MCF 10A (cell line): ENCODE results near the gene TLR4. TPM values are rescaled to one million over a fixed set of nuclear protein-coding genes. Genes with fewer than 3 reads are reported as not detected.

Source experiments
- BruUV-seq: library from RNA; stranded (reverse); fragments of 400-500 nt; replicated peaks from 2 replicates; lab custom pipeline; 2021; lab: Mats Ljungman, UMichigan
- CTCF ChIA-PET: fragments of 300-600 bp; sonication (Branson Sonifier 250); formaldehyde crosslinking; extraction: SDS; loops from one replicate; lab custom pipeline; 2021; ENCODE audit warnings: antibody characterized with exemption, inconsistent platforms; lab: Yijun Ruan, JAX
- POLR2A ChIA-PET: fragments of 300-600, 350-650 bp; sonication (Branson Sonifier 250); formaldehyde crosslinking; extraction: SDS; loops from one replicate; lab custom pipeline; 2020; ENCODE audit warnings: antibody characterized with exemption, inconsistent platforms; lab: Yijun Ruan, JAX
- DNase-seq: peaks from one replicate; pipeline ENCODE4 v3.0.0-alpha.2; 2018; ENCODE audit not compliant: unreplicated experiment
- H3K27ac Mint-ChIP-seq: one replicate; pipeline ENCODE4 v1.8.0; 2022; ENCODE audit warnings: mild to moderate bottlenecking, low read depth, mixed read lengths; ENCODE audit not compliant: unreplicated experiment
- H3K27me3 Mint-ChIP-seq: one replicate; pipeline ENCODE4 v1.8.0; 2022; ENCODE audit warnings: mixed read lengths; ENCODE audit not compliant: insufficient read depth, unreplicated experiment
- H3K36me3 Mint-ChIP-seq: one replicate; pipeline ENCODE4 v1.8.0; 2022; ENCODE audit warnings: mild to moderate bottlenecking, moderate library complexity, mixed read lengths; ENCODE audit not compliant: insufficient read depth, unreplicated experiment
- H3K4me1 Mint-ChIP-seq: one replicate; pipeline ENCODE4 v1.8.0; 2022; ENCODE audit warnings: mixed read lengths; ENCODE audit not compliant: insufficient read depth, unreplicated experiment
- H3K4me3 Mint-ChIP-seq: one replicate; pipeline ENCODE4 v1.8.0; 2022; ENCODE audit warnings: mild to moderate bottlenecking, moderate library complexity, mixed read lengths; ENCODE audit not compliant: unreplicated experiment
- H3K9me3 Mint-ChIP-seq: one replicate; pipeline ENCODE4 v1.8.0; 2022; ENCODE audit warnings: mixed read lengths; ENCODE audit not compliant: unreplicated experiment
- CTCF ChIP-seq: fragments of 200-600 bp; IDR thresholded peaks from one replicate; pipeline ENCODE4 v1.8.0; 2022; ENCODE audit warnings: antibody characterized with exemption, mild to moderate bottlenecking; ENCODE audit not compliant: unreplicated experiment
- intact Hi-C: fragments of 100-400 bp; cut with micrococcal nuclease; formaldehyde crosslinking; loops from 2 replicates; pipeline ENCODE4 v1.14.1; 2022
- total RNA-seq: library from RNA; stranded (reverse); gene quantifications from 2 replicates; pipeline ENCODE4 v1.2.3, GENCODE V29; 2022

The TLR4 gene
- total RNA-seq, 1 experiment from 2014 or later = not detected

- intact Hi-C loops = no loop called here
- ChIA-PET CTCF (no interaction called here), POLR2A (no interaction called here)
- no peaks in the 10 kb centered on the region for H3K27me3 Mint-ChIP-seq
- peaks cover 24% of the 10 kb centered on the region for H3K9me3 Mint-ChIP-seq
- H3K27ac Mint-ChIP-seq = no peak overlapping the region
- H3K4me1 Mint-ChIP-seq = no peaks in the 10 kb centered on the region
- no TSS peak for BruUV-seq
- DNase-seq = no peak
- H3K4me3 Mint-ChIP-seq = no peak overlapping the region
- no peaks in the 10 kb centered on the region for H3K36me3 Mint-ChIP-seq
- TF ChIP-seq CTCF = no peak
Observed at GRCh38 chr9:117739624-117740347, 35.6 kb downstream of the TLR4 start.

GRCh38 chr9:117742131-117742530 is 37.9 kb downstream of the TLR4 start:
- Mint-ChIP-seq H3K4me3 (no peak overlapping the region), H3K4me1 (no peaks in the 10 kb centered on the region), H3K27ac (no peak overlapping the region), H3K9me3 (peaks cover 19% of the 10 kb centered on the region), H3K27me3 (no peaks in the 10 kb centered on the region), H3K36me3 (no peaks in the 10 kb centered on the region)
- intact Hi-C loops = no loop called here
- ChIA-PET CTCF (interaction anchor here (0.9 kb wide), 1 partner anchor 11 kb away, joined by 3 read pairs; no protein-coding TSS in a partner anchor), POLR2A (no interaction called here)
- DNase-seq = no peak
- no TSS peak for BruUV-seq
- TF ChIP-seq CTCF = no peak

DNA sequence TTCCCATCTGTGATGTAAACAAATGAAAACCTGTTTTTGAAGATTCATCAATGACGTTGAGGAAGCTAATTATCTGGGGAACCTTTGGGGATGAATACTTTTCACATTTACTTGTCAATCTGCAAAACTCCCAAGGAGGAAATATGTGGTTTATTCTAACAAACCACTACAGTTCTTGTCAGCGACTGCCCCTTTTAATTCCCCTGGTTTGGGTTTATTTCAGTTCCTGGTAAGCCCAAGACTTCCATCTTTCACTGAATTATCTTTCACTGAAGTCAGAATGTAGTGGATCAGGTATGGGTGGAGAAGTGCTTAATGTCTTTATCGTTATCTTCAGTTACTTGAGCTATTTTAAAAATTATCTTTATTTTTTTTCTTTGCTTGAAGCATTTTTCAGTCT is 40.2 kb downstream of the TLR4 start:
- DNase-seq = no peak
- Mint-ChIP-seq H3K4me3 (no peak overlapping the region), H3K27me3 (no peaks in the 10 kb centered on the region), H3K9me3 (peaks cover 33% of the 10 kb centered on the region), H3K36me3 (no peaks in the 10 kb centered on the region), H3K27ac (no peak overlapping the region), H3K4me1 (no peaks in the 10 kb centered on the region)
- ChIA-PET POLR2A (no interaction called here), CTCF (no interaction called here)
- intact Hi-C loops = no loop called here
- BruUV-seq = no TSS peak
- no peak for TF ChIP-seq CTCF

DNA sequence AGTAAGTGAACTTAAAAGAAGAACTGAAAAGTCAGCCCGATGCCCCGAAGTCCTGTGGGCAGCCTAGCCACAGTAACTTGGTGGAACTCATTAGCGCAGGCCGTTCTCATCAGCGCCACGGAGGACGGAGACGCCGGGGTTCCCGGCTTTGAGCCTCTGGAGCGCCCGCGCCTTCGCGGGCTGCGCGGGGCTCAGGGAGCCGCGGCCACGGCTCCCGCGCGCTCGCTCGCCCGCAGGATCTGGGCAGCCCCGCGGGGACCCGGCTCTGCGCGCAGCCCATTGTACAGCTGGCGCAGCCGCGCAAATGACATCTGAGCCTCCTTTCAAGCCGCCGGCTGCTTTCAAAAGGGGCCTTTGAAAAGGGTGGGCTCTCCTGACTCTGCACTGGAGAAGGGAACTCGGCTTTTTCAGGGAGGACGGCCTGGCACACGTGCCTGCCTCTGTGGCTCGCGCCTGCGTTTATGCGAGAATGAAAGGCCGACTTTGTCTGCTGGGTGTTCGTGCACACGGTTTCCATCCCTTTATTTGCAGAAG is 40.7 kb downstream of the TLR4 start:
- ChIA-PET POLR2A (no interaction called here), CTCF (no interaction called here)
- no peaks in the 10 kb centered on the region for H3K4me1 Mint-ChIP-seq
- H3K9me3 Mint-ChIP-seq = peaks cover 36% of the 10 kb centered on the region
- DNase-seq = no peak
- H3K27ac Mint-ChIP-seq = no peak overlapping the region
- no peaks in the 10 kb centered on the region for H3K27me3 Mint-ChIP-seq
- TF ChIP-seq CTCF = no peak
- H3K4me3 Mint-ChIP-seq = no peak overlapping the region
- BruUV-seq = no TSS peak
- intact Hi-C loops = no loop called here
- H3K36me3 Mint-ChIP-seq = no peaks in the 10 kb centered on the region
